Osteoblast (primary cell): ENCODE measurements around the gene GOT1. TPM values are rescaled to one million over a fixed set of nuclear protein-coding genes. Genes with fewer than 3 reads are reported as not detected.

ENCODE experiments used
- DNase-seq: peaks from one replicate; pipeline ENCODE4 v3.0.0; 2011; ENCODE audit warnings: low spot score, mixed read lengths; ENCODE audit not compliant: insufficient read length; ENCODE audit errors: missing footprints
- H2AFZ ChIP-seq: 2 replicates; pipeline ENCODE4 v1.6.0; 2011; ENCODE audit warnings: mild to moderate bottlenecking, low read length
- H3K27ac ChIP-seq: 2 replicates; pipeline ENCODE4 v1.5.1; 2011; ENCODE audit warnings: mild to moderate bottlenecking, low read depth, low read length, moderate library complexity
- H3K27me3 ChIP-seq: 2 replicates; pipeline ENCODE4 v1.6.0; 2012; ENCODE audit warnings: mild to moderate bottlenecking, control low read depth, inconsistent platforms, low read length, moderate library complexity; ENCODE audit not compliant: insufficient read depth
- H3K36me3 ChIP-seq: 2 replicates; pipeline ENCODE4 v1.5.1; 2011; ENCODE audit warnings: mild to moderate bottlenecking, low read length, control low read depth, moderate library complexity; ENCODE audit not compliant: insufficient read depth
- H3K4me1 ChIP-seq: 2 replicates; pipeline ENCODE4 v1.5.1; 2011; ENCODE audit warnings: mild to moderate bottlenecking, low read length, control low read depth, moderate library complexity; ENCODE audit not compliant: insufficient read depth
- H3K4me2 ChIP-seq: 2 replicates; pipeline ENCODE4 v1.6.0; 2011; ENCODE audit warnings: mild to moderate bottlenecking, low read length; ENCODE audit not compliant: insufficient read depth
- H3K4me3 ChIP-seq: fragments of 200-600 bp; sonication (generic); 3 replicates; pipeline ENCODE4 v1.5.1; 2012; ENCODE audit warnings: mild to moderate bottlenecking, low read length, inconsistent platforms; ENCODE audit not compliant: insufficient read depth
- H3K79me2 ChIP-seq: 2 replicates; pipeline ENCODE4 v1.6.0; 2012; ENCODE audit warnings: mild to moderate bottlenecking, low read length, control low read depth, inconsistent platforms; ENCODE audit not compliant: insufficient read depth
- H3K9me3 ChIP-seq: 2 replicates; pipeline ENCODE4 v1.5.1; 2011; ENCODE audit warnings: low read depth, low read length, control low read depth
- H4K20me1 ChIP-seq: 2 replicates; pipeline ENCODE4 v1.6.0; 2012; ENCODE audit warnings: mild to moderate bottlenecking, low read length, control low read depth; ENCODE audit not compliant: insufficient read depth
- CTCF ChIP-seq: IDR thresholded peaks from 2 replicates; pipeline ENCODE4 v1.5.1; 2011; ENCODE audit warnings: mild to moderate bottlenecking, low read depth, low read length, moderate library complexity; ENCODE audit errors: extremely low read depth
- total RNA-seq: library from RNA; depleted of rRNA; stranded (reverse); fragments of >200 nt; gene quantifications from 2 replicates; pipeline ENCODE4 v1.2.3, GENCODE V29; 2012

Gene GOT1
- total RNA-seq, 1 donor = 42.7 TPM

GRCh38 chr10:99421233-99421739 lies 9.1 kb downstream of the GOT1 start:
- peaks cover 17% of the 10 kb centered on the region for H3K79me2 ChIP-seq
- no peaks in the 10 kb centered on the region for H3K27me3 ChIP-seq
- no peak overlapping the region for H3K4me2 ChIP-seq
- peaks cover 12% of the 10 kb centered on the region for H3K36me3 ChIP-seq
- TF ChIP-seq CTCF = no peak
- H2AFZ ChIP-seq = no peak overlapping the region
- H3K4me1 ChIP-seq = no peaks in the 10 kb centered on the region
- H3K9me3 ChIP-seq = no peaks in the 10 kb centered on the region
- H3K4me3 ChIP-seq = no peak overlapping the region
- no peaks in the 10 kb centered on the region for H4K20me1 ChIP-seq
- DNase-seq = no peak
- no peak overlapping the region for H3K27ac ChIP-seq

- DNase-seq = no peak
- H3K27ac ChIP-seq = no peak overlapping the region
- H3K4me1 ChIP-seq = no peaks in the 10 kb centered on the region
These were observed 10.7 kb downstream of the GOT1 start for GRCh38 chr10:99419688-99420087.

GRCh38 chr10:99418910-99419624 lies 11.4 kb downstream of the GOT1 start:
- Histone ChIP-seq H3K79me2 (peaks cover 6% of the 10 kb centered on the region), H3K27me3 (no peaks in the 10 kb centered on the region), H3K4me3 (no peak overlapping the region), H2AFZ (no peak overlapping the region), H4K20me1 (no peaks in the 10 kb centered on the region), H3K9me3 (no peaks in the 10 kb centered on the region), H3K27ac (no peak overlapping the region), H3K4me2 (no peak overlapping the region), H3K4me1 (no peaks in the 10 kb centered on the region), H3K36me3 (no peaks in the 10 kb centered on the region)
- TF ChIP-seq CTCF = no peak
- DNase-seq = peak; percentile 55

More at GRCh38 chr10:99419688-99420087, 10.7 kb downstream of the GOT1 start:
- Histone ChIP-seq H4K20me1 (no peaks in the 10 kb centered on the region), H3K79me2 (peaks cover 7% of the 10 kb centered on the region), H3K27me3 (no peaks in the 10 kb centered on the region), H3K9me3 (no peaks in the 10 kb centered on the region), H3K36me3 (no peaks in the 10 kb centered on the region), H2AFZ (no peak overlapping the region), H3K4me2 (no peak overlapping the region), H3K4me3 (no peak overlapping the region)
- TF ChIP-seq CTCF = no peak

- H2AFZ ChIP-seq = no peak overlapping the region
- no peaks in the 10 kb centered on the region for H3K4me1 ChIP-seq
- no peak for TF ChIP-seq CTCF
- peak; percentile 18 for DNase-seq
- H4K20me1 ChIP-seq = no peaks in the 10 kb centered on the region
- no peak overlapping the region for H3K4me2 ChIP-seq
- no peak overlapping the region for H3K27ac ChIP-seq
- H3K9me3 ChIP-seq = no peaks in the 10 kb centered on the region
- no peaks in the 10 kb centered on the region for H3K27me3 ChIP-seq
- no peaks in the 10 kb centered on the region for H3K36me3 ChIP-seq
- H3K79me2 ChIP-seq = peaks cover 4% of the 10 kb centered on the region
- H3K4me3 ChIP-seq = no peak overlapping the region
These were observed 18.3 kb downstream of the GOT1 start for GRCh38 chr10:99412099-99412498.
